ENCODE measurements around the gene BTBD19. TPM values are rescaled to one million over a fixed set of nuclear protein-coding genes. Genes with fewer than 3 reads are reported as not detected.
"Not testable (repeated sequence)": the region's sequence is repeated elsewhere in the genome, so short reads cannot be mapped to it uniquely, and the experiment has no call there.

The BTBD19 gene
- total RNA-seq, 1 donor from 2014 or later, result 5.5 TPM

- no peak overlapping the region for H3K4me3 Mint-ChIP-seq
- H3K36me3 Mint-ChIP-seq (ENCODE audit: low read depth), result no peaks in the 10 kb centered on the region
- H3K27ac Mint-ChIP-seq (ENCODE audit: unreplicated experiment), result no peak overlapping the region
- H3K9me3 Mint-ChIP-seq, result no peaks in the 10 kb centered on the region
- H3K4me1 Mint-ChIP-seq, result peaks cover 8% of the 10 kb centered on the region
- H3K27me3 Mint-ChIP-seq (ENCODE audit: low read depth), result peaks cover 4% of the 10 kb centered on the region
- DNase-seq (ENCODE audit: low read depth, low spot score), result no peak
- no peak for TF ChIP-seq CTCF (conservative IDR thresholded peaks at IDR 0.05)
Observed at GRCh38 chr1:44832056-44832705, 23.9 kb downstream of the BTBD19 start.

GRCh38 chr1:44834328-44834727 lies 26.0 kb downstream of the BTBD19 start:
- Mint-ChIP-seq H3K4me3 (no peak overlapping the region), H3K27me3 (ENCODE audit: low read depth) (peaks cover 5% of the 10 kb centered on the region), H3K4me1 (peaks cover 8% of the 10 kb centered on the region), H3K9me3 (no peaks in the 10 kb centered on the region), H3K27ac (ENCODE audit: unreplicated experiment) (no peak overlapping the region), H3K36me3 (ENCODE audit: low read depth) (no peaks in the 10 kb centered on the region)
- DNase-seq (ENCODE audit: low read depth, low spot score), result no peak
- TF ChIP-seq CTCF (conservative IDR thresholded peaks at IDR 0.05), result no peak

GRCh38 chr1:44835738-44836675 lies 27.7 kb downstream of the BTBD19 start:
- peaks cover 8% of the 10 kb centered on the region for H3K4me1 Mint-ChIP-seq

GRCh38 chr1:44838294-44838693 lies 30.0 kb downstream of the BTBD19 start:
- H3K27ac Mint-ChIP-seq (ENCODE audit: unreplicated experiment); H3K4me3 Mint-ChIP-seq; H3K36me3 Mint-ChIP-seq (ENCODE audit: low read depth); H3K9me3 Mint-ChIP-seq; DNase-seq (ENCODE audit: low read depth, low spot score): not testable (repeated sequence)
- peaks cover 12% of the 10 kb centered on the region for H3K4me1 Mint-ChIP-seq
- peaks cover 28% of the 10 kb centered on the region for H3K27me3 Mint-ChIP-seq (ENCODE audit: low read depth)

More at GRCh38 chr1:44835738-44836675, 27.7 kb downstream of the BTBD19 start:
- no peaks in the 10 kb centered on the region for H3K36me3 Mint-ChIP-seq (ENCODE audit: low read depth)
- H3K27me3 Mint-ChIP-seq (ENCODE audit: low read depth), result peaks cover 10% of the 10 kb centered on the region
- H3K9me3 Mint-ChIP-seq, result no peaks in the 10 kb centered on the region
- H3K27ac Mint-ChIP-seq (ENCODE audit: unreplicated experiment), result no peak overlapping the region
- peak; percentile 90 for DNase-seq (ENCODE audit: low read depth, low spot score)
- TF ChIP-seq CTCF (conservative IDR thresholded peaks at IDR 0.05), result peak; percentile 87
- H3K4me3 Mint-ChIP-seq, result no peak overlapping the region

GRCh38 chr1:44839576-44839975 lies 31.3 kb downstream of the BTBD19 start:
- Mint-ChIP-seq H3K27me3 (ENCODE audit: low read depth) (peaks cover 32% of the 10 kb centered on the region), H3K36me3 (ENCODE audit: low read depth) (no peaks in the 10 kb centered on the region), H3K9me3 (no peaks in the 10 kb centered on the region), H3K27ac (ENCODE audit: unreplicated experiment) (no peak overlapping the region), H3K4me3 (peak overlapping the region; percentile 21), H3K4me1 (peaks cover 18% of the 10 kb centered on the region)
- no peak for TF ChIP-seq CTCF (conservative IDR thresholded peaks at IDR 0.05)
- DNase-seq (ENCODE audit: low read depth, low spot score), result no peak

GRCh38 chr1:44842486-44842861 lies 34.2 kb downstream of the BTBD19 start:
- Mint-ChIP-seq H3K36me3 (ENCODE audit: low read depth) (no peaks in the 10 kb centered on the region), H3K4me3 (peak overlapping the region; percentile 76), H3K27me3 (ENCODE audit: low read depth) (peaks cover 28% of the 10 kb centered on the region), H3K4me1 (peaks cover 10% of the 10 kb centered on the region), H3K9me3 (no peaks in the 10 kb centered on the region), H3K27ac (ENCODE audit: unreplicated experiment) (no peak overlapping the region)
- TF ChIP-seq CTCF (conservative IDR thresholded peaks at IDR 0.05), result no peak
- DNase-seq (ENCODE audit: low read depth, low spot score), result no peak
